Measurements from ENCODE around the gene VAMP5.

Gene VAMP5

GRCh38 chr2:85593023-85593422, 8.8 kb downstream of the VAMP5 start:
- TF ChIP-seq EZH2phosphoT487 (IDR thresholded peaks at IDR 0.05; ENCODE audit: borderline replicate concordance, low read length) = no peak
- TF ChIP-seq CTCF (IDR thresholded peaks at IDR 0.05; ENCODE audit: low read depth, low read length, poor library complexity, severe bottlenecking) = no peak
- Histone ChIP-seq H3K27me3 (ENCODE audit: control insufficient read depth, low read length) (no peaks in the 10 kb centered on the region), H3K4me1 (ENCODE audit: control insufficient read depth, low read length) (peaks cover 29% of the 10 kb centered on the region), H3K4me2 (ENCODE audit: low read length) (no peak overlapping the region), H4K20me1 (ENCODE audit: control insufficient read depth, insufficient read depth, low read depth, low read length) (no peaks in the 10 kb centered on the region), H3K9me3 (ENCODE audit: control insufficient read depth, insufficient read depth, low read length) (no peaks in the 10 kb centered on the region), H3K27ac (ENCODE audit: low read depth, low read length) (no peak overlapping the region), H3K9me2 (replicated peaks; ENCODE audit: control insufficient read depth, low read length) (no peaks in the 10 kb centered on the region), H3K4me3 (ENCODE audit: low read length) (no peak overlapping the region), H3F3A (ENCODE audit: control insufficient read depth, insufficient read depth) (no peaks in the 10 kb centered on the region), H3K79me2 (ENCODE audit: control insufficient read depth, low read length) (peaks cover 34% of the 10 kb centered on the region), H3K36me3 (ENCODE audit: control insufficient read depth, low read length) (peaks cover 18% of the 10 kb centered on the region)

- Histone ChIP-seq H3K27ac (ENCODE audit: low read depth, low read length) (peak overlapping the region; percentile 25), H3K9me3 (ENCODE audit: control insufficient read depth, insufficient read depth, low read length) (no peaks in the 10 kb centered on the region), H3K79me2 (ENCODE audit: control insufficient read depth, low read length) (peaks cover 34% of the 10 kb centered on the region), H3K27me3 (ENCODE audit: control insufficient read depth, low read length) (no peaks in the 10 kb centered on the region), H3K9me2 (replicated peaks; ENCODE audit: control insufficient read depth, low read length) (no peaks in the 10 kb centered on the region), H3F3A (ENCODE audit: control insufficient read depth, insufficient read depth) (no peaks in the 10 kb centered on the region), H3K4me2 (ENCODE audit: low read length) (peak overlapping the region; percentile 85), H3K4me1 (ENCODE audit: control insufficient read depth, low read length) (peaks cover 36% of the 10 kb centered on the region), H4K20me1 (ENCODE audit: control insufficient read depth, insufficient read depth, low read depth, low read length) (no peaks in the 10 kb centered on the region), H3K36me3 (ENCODE audit: control insufficient read depth, low read length) (peaks cover 22% of the 10 kb centered on the region), H3K4me3 (ENCODE audit: low read length) (peak overlapping the region; percentile 96)
- no peak for TF ChIP-seq EZH2phosphoT487 (IDR thresholded peaks at IDR 0.05; ENCODE audit: borderline replicate concordance, low read length)
- no peak for TF ChIP-seq CTCF (IDR thresholded peaks at IDR 0.05; ENCODE audit: low read depth, low read length, poor library complexity, severe bottlenecking)
Measured at GRCh38 chr2:85594715-85595300, 10.6 kb downstream of the VAMP5 start.

GRCh38 chr2:85595301-85596025, 11.2 kb downstream of the VAMP5 start, which contains the start of gene RNF181:
Gene RNF181, plus strand, starts transcription at chr2:85595745. Its CDS starts 19 bp downstream, at chr2:85595764.
- TF ChIP-seq CTCF (IDR thresholded peaks at IDR 0.05; ENCODE audit: low read depth, low read length, poor library complexity, severe bottlenecking) = no peak
- TF ChIP-seq EZH2phosphoT487 (IDR thresholded peaks at IDR 0.05; ENCODE audit: borderline replicate concordance, low read length) = no peak
- peak within 1 kb of the TSS; percentile 96 for H3K4me3 ChIP-seq (ENCODE audit: low read length)
- no peaks in the 10 kb centered on the region for H3F3A ChIP-seq (ENCODE audit: control insufficient read depth, insufficient read depth)
- H4K20me1 ChIP-seq (ENCODE audit: control insufficient read depth, insufficient read depth, low read depth, low read length) = no peaks in the 10 kb centered on the region
- H3K9me2 ChIP-seq (replicated peaks; ENCODE audit: control insufficient read depth, low read length) = no peaks in the 10 kb centered on the region
- H3K9me3 ChIP-seq (ENCODE audit: control insufficient read depth, insufficient read depth, low read length) = no peaks in the 10 kb centered on the region
- peaks cover 22% of the 10 kb centered on the region for H3K36me3 ChIP-seq (ENCODE audit: control insufficient read depth, low read length)
- H3K79me2 ChIP-seq (ENCODE audit: control insufficient read depth, low read length) = peaks cover 34% of the 10 kb centered on the region
- H3K27ac ChIP-seq (ENCODE audit: low read depth, low read length) = peak within 1 kb of the TSS; percentile 25
- peaks cover 36% of the 10 kb centered on the region for H3K4me1 ChIP-seq (ENCODE audit: control insufficient read depth, low read length)
- no peaks in the 10 kb centered on the region for H3K27me3 ChIP-seq (ENCODE audit: control insufficient read depth, low read length)
- peak within 1 kb of the TSS; percentile 85 for H3K4me2 ChIP-seq (ENCODE audit: low read length)

Data from DOHH2 (cell line).